HG03457 (cell line): Measurements from ENCODE around the gene SCML1.
A peak's percentile ranks its signal among the peaks of the same experiment; 100 is the strongest.

Experiments
- ATAC-seq: cut with Tn5 transposase; IDR thresholded peaks from one replicate; pipeline ENCODE4 v1.9.1; 2021; ENCODE audit warnings: moderate number of reproducible peaks; ENCODE audit not compliant: unreplicated experiment

Gene SCML1

DNA sequence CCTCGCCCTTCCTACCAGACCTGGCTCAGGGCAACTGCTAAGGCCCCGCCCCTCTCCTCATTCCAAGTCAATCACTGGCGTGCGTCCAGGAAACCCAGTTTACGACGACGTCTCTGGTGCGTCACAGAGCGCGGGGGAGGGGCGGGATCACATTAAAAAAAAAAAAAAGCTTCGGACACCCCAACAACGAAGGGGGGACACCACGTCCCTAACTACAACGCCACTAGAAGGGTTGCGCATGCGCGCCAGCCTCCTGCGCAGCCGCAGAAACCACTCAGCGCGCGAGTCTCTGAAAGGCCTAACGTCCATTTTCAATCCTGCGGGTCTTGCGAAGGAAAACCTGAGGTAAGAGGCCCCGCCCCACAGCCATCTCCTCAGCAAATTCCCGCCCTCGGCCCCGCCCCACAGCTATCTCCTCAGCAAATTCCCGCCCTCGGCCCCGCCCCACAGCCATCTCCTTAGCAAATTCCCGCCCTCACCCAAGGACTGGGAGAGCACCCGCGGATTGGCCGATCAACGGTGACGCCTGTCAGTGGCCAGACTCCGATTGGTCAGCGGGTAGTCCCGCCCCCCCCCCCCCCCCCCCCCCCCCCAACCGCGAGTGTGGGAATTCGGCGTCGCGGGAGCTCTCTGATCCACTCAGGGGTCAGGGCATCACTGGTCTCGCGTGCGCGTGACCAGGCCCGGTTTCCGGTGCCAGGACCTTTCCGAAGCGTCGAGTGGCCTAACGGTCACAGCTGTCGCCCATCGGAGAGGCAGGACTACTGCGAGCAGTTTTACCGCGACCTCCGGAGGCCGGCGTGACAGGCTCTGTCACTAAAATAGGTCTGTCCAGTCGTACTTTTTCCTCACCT lies at the start of gene SCML1:
TSS of gene SCML1 (plus strand) at position 638 of the 854 bp plus-strand sequence. CDS start 6,694 bp downstream, outside the sequence.
- peak; percentile 63 for ATAC-seq

DNA sequence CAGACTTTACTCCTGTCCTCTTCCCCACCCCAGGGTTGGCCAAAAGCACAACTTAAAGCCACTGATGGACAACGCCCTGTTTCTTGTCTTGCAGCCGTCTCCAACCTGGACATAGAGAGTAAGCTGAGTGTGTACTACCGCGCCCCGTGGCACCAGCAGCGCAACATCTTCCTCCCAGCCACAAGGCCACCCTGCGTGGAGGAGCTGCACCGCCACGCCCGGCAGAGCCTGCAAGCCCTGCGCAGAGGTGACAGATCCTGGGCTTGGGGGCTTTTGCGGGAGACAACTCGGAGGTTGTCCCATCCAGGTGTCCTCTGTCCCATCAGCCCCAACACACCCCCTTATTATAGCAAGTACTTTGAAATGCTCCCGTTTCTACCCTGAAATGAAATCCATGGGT lies 49.6 kb upstream of the SCML1 start:
- no peak for ATAC-seq

- no peak for ATAC-seq
Observed at GRCh38 chrX:17689971-17690409, 47.3 kb upstream of the SCML1 start.

DNA sequence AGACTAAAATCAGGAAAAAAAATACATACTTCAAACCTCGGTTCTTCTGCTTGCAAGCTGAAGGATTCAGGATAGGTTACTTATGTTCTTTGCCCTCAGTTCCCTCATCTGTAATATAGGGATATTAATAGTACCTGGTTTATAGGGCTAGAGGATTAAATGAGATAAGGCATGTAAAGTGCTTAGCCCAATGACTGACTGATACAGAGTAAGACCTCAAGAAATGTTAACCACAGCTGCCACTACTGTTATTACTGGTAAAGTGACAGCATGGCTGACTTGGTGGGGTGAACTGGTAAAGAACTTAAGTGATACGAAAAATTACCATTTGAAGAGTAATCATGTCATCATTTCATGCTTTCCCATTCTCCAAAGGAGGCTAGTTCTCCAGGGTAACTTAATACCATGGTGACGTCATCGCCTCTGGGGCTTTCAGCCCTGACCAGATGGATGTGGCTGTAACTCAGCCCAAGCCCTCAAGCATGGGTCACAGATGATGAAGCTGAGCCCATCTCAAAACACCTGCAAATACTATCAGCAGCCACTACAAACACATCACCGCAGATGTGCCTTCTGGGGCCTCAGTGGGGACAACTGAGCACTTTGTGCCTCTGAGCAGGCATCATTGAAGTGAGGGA lies 44.5 kb upstream of the SCML1 start:
- ATAC-seq, result no peak

DNA sequence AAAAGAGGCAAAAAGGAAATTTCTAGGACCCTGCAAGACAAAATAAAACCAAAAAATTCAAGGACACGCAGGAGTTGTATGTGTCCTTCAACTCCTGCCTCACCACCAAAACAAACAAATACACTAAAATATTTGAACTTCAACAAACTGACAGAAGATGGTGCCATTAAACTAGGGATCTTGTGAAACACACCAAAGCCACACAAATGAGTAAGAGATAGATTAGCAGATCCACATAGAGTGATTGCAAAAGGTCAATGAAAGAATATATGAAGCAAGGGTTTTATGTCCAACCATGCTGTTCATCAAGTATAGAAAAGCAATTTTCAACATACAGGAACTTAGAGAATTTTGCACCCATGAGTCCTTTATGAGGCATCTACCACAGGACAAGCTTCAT lies 40.1 kb upstream of the SCML1 start:
- no peak for ATAC-seq

GRCh38 chrX:17700976-17701375 lies 36.3 kb upstream of the SCML1 start:
- ATAC-seq, result no peak

GRCh38 chrX:17703201-17703600 lies 34.1 kb upstream of the SCML1 start:
- no peak for ATAC-seq

DNA sequence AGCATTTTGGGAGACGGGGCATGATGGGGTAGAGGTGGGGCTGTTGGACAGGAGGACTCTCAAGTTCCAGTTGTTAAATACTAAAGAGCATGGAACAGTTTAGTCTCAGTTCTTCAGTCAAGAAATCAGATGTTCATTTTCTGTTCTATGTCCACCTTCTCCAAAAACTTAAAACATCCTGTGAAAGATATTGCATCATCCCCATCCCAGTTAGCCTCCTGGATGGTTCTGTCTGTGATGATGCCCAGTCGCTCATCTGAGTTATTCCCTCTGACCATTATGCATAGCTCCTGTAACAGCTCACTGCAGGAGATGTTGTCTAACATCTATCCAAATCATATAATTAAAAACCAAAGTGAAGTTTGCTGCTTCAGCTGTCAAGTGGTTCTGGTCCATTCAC lies 32.1 kb upstream of the SCML1 start:
- no peak for ATAC-seq

- no peak for ATAC-seq
Observed at GRCh38 chrX:17706676-17707075, 30.6 kb upstream of the SCML1 start.

DNA sequence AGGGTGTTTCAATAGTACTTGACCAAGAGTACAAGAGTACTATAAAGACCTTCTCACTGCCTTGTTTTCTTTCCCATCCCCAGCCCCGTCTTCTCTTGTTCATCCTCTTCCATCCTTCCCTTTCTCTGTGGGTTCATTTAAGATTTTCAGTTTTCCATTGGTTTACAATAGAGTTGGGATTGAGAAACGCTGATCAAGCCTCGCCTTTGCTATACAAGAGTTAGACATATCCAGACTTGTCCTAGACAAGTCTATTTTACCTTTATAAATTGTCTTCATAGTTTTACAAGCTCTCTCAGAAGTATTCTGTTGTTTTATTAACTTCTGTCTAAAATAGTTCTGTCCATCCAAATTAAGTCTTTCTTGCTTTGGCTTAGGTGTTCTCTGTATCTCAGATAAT lies 29.6 kb upstream of the SCML1 start:
- ATAC-seq, result no peak

DNA sequence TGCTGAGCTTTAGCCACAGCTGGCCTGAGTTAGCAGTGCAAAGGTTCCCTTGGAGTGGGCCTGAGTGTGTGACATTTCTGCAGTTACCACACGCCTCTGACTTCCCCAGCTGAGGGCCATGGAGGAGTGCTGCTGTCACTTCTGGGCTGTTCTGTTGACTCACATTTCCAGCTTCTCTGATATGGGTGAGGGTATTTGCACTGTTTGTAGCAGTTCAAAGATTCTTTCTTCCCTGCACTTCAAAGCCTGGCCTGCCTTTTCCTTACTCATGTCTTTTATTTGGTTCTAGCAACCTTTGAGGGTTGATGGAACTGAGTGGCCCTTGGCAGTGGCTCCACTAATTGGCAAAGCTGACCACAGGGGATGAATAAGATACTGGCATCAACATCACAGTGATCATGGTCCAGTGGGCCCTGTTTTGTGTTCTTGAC lies 26.4 kb upstream of the SCML1 start:
- ATAC-seq, result no peak

DNA sequence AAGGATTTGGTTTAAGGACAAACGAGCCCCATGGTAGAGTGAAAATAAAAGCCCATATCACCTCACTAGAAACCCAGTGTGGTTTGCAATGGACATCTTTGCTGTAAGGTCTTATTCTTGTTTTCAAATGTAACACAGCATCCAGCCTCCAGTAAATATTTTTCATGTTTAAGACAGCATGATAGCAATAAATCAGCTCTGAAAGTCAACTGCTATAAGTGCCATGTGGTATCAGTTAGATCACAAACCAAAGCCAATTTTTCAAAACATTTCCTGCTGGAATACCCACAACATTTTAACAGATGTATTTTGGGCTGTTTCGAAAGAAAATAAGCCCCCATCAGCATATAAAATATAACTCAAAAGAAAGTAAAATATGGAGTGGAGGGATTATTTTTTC lies 24.0 kb upstream of the SCML1 start:
- ATAC-seq, result no peak

DNA sequence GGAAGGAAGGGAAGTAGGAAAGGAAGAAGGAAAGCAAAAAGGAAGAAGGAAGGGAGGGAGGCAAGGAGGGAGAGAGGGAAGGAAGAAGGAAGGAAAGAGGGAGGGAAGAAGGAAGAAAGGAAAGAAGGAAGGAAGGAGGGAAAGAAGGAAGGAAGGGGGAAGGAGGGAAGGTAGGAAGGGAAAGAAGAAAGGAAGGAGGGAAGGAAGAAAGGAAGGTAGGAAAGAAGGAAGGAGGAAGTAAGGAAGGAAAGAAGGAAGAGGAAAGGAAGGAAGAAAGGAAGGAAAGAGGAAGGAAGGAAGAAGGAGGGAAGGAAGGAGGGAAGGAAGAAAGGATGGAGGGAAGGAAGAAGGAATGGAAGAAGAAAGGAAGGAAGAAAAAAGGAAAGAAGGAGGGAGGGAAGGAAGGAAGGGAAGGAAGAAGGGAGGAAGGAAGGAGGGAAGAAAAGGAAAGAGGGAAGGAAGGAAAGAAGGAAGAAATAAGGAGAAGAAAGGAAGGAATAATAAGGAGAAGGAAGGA lies 18.6 kb upstream of the SCML1 start:
- ATAC-seq, result no peak

DNA sequence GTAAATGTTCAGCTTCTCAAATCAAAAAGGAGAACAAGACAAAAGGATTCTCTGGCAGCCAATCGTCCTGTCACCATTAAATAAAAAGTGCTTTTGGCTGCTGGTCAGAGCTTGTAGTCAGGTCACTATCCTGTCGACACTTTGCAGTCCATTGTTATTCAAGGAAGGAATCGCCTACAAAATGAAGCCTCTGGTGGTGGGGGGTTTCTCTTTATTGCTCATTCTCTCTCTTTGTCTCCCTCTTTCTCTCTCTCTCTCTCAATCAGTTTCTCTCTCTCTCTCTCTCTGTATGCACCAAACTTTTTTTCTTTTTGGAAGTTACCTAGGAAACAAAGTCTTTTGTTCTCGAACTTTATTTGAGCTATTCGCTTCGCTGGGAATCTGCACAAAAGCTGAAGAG lies 17.6 kb upstream of the SCML1 start:
- no peak for ATAC-seq

DNA sequence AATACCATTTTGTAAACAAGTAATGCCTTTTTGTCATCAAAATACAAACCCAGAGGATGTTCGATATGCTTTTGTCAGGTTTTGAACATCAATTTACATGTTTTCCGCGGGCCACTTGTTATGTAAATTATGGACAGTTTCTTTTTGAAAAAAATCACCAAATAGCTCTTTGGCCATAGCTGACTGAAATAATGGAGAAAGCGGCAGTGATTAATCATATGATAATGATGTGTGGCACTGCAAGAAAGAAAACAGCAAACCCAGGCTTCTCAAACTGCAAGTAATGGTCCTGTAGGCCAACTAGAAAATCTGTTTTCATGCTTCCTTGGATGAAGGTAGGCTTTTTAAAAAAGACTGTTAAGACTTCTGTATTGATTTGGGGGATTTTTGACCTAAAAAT lies 15.6 kb upstream of the SCML1 start:
- no peak for ATAC-seq

DNA sequence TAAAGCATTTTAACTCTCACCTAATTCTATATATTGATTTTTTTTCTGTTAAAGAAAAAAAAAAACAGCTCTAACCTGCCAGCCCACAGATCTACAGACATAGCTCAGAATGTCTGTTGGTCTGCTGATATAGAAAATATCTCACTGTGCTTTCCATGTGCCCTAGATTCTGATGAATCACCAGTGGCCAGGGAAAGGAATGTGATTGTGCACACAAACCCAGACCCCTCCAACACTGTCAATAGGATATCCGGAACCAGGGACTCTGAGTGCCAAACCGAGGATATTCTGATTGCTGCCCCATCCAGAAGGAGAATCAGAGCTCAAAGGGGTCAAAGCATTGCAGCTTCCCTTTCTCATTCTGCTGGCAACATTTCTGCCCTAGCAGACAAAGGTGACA lies 12.1 kb upstream of the SCML1 start:
- no peak for ATAC-seq

GRCh38 chrX:17732138-17732783 lies 5.0 kb upstream of the SCML1 start:
- no peak for ATAC-seq

- no peak for ATAC-seq
Observed at GRCh38 chrX:17735406-17735805, 1.9 kb upstream of the SCML1 start.

DNA sequence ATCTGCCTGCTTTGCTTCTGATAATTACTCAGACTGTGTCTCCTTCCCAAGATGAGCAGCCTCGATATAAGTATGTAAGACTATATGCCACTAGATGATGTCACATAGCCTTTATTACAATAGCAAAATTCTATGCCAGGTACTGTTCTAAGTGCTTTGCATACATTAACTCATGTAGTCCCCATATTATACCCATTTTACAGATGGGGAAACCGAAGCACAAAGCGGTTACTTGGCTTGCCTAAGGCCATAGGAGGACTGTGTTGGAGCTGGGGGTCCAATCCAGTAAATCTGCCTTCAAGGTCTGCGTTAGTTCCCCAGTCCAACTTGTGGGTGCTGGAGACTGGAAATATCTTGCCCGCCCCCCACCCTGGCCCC lies 826 bp upstream of the SCML1 start:
- no peak for ATAC-seq

- peak; percentile 12 for ATAC-seq
Observed at GRCh38 chrX:17737710-17737985, 355 bp downstream of the SCML1 start.

DNA sequence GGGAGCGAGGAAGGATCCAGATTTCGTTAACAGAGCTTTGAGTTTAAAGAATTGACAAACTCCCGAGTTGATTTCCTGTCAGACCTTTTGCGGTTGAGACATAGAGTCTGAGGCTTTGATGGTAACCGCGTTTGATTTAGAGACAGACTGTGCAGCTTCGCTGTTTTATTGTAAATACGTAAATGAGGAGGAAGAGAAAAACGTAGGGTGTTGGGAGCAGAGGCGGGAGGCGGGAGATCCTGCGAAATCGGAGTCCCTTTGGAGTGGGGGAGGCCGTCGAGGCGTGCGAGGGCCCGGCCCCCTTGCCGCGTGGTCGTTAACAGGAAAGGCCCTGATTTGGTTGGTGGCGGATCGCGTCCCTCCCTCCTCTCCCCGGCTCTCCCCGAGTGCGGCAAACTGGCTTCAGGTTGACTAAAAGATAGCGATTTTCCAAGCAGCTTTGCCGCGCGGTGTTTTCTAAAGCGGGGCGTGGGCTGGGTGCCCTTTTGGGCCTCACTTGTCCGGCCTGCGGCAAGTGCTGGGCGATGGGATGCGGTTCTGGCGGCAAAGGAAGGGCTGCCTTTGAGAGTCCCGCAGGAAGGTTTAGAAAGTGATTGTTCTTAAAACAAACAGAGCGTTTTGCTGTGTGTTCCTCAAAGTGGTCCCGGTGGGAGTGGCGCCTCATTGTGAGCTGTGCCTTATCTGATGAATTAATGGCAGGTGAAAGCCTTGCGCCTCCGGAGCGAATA lies 857 bp downstream of the SCML1 start:
- ATAC-seq, result peak; percentile 3
